Posterior cingulate gyrus (tissue), 11 donors: ENCODE measurements around the gene CEACAM8.
"Not testable (repeated sequence)": the region's sequence is repeated elsewhere in the genome, so short reads cannot be mapped to it uniquely, and the experiment has no call there.

Source experiments
- DNase-seq, 10 donors: peaks; one replicate each; pipeline versions ENCODE4 v3.0.0 to v3.0.0-alpha.2; 2020 to 2021; ENCODE audit warnings: mixed read lengths in 3 of 10
- intact Hi-C: fragments of 100-400 bp; cut with DNase I; formaldehyde crosslinking; loops from one replicate; pipeline ENCODE4 v1.15.1; 2023

CEACAM8 gene

GRCh38 chr19:42577016-42577415 lies 17.7 kb downstream of the CEACAM8 start:
- no peak for DNase-seq
- intact Hi-C loops, result no loop called here

- intact Hi-C loops, result no loop called here
- no peak for DNase-seq
Observed at GRCh38 chr19:42576241-42576640, 18.5 kb downstream of the CEACAM8 start.

GRCh38 chr19:42573642-42574041 lies 21.1 kb downstream of the CEACAM8 start:
- DNase-seq, result no peak
- intact Hi-C loops, result no loop called here

GRCh38 chr19:42571116-42571515 lies 23.6 kb downstream of the CEACAM8 start:
- DNase-seq, result no peak
- intact Hi-C loops, result no loop called here

- intact Hi-C loops, result no loop called here
- no peak for DNase-seq
Observed at GRCh38 chr19:42569193-42569592, 25.5 kb downstream of the CEACAM8 start.

GRCh38 chr19:42568006-42568405 lies 26.7 kb downstream of the CEACAM8 start:
- intact Hi-C loops, result no loop called here
- no peak for DNase-seq

- intact Hi-C loops, result no loop called here
Observed at GRCh38 chr19:42567567-42567966, 27.2 kb downstream of the CEACAM8 start.

GRCh38 chr19:42563352-42564210 lies 31.1 kb downstream of the CEACAM8 start:
- peak in 5 of 10 donors; percentile 27 to 48 (median 40) for DNase-seq
- intact Hi-C loops, result loop anchor here (2.0 kb wide), 1 partner anchor 33 kb away; no protein-coding TSS in a partner anchor

More at GRCh38 chr19:42567567-42567966, 27.2 kb downstream of the CEACAM8 start:
- DNase-seq, result no peak

- DNase-seq, result no peak
- intact Hi-C loops, result no loop called here
Observed at GRCh38 chr19:42561512-42561911, 33.2 kb downstream of the CEACAM8 start.

- no peak for DNase-seq
- intact Hi-C loops, result no loop called here
Observed at GRCh38 chr19:42560731-42561130, 34.0 kb downstream of the CEACAM8 start.

GRCh38 chr19:42558450-42559150 lies 36.1 kb downstream of the CEACAM8 start:
- DNase-seq, result no peak
- intact Hi-C loops, result no loop called here

GRCh38 chr19:42557386-42557871 lies 37.3 kb downstream of the CEACAM8 start:
- intact Hi-C loops, DNase-seq: not testable (repeated sequence)

- intact Hi-C loops, result no loop called here
- DNase-seq, result no peak
Observed at GRCh38 chr19:42555801-42556200, 38.9 kb downstream of the CEACAM8 start.

- intact Hi-C loops, result no loop called here
- DNase-seq, result no peak
Observed at GRCh38 chr19:42555317-42555716, 39.4 kb downstream of the CEACAM8 start.

GRCh38 chr19:42554046-42554575 lies 40.6 kb downstream of the CEACAM8 start:
- intact Hi-C loops, result no loop called here
- DNase-seq, result no peak

- DNase-seq, result no peak
- intact Hi-C loops, result no loop called here
Observed at GRCh38 chr19:42553292-42554045, 41.3 kb downstream of the CEACAM8 start.

- DNase-seq, result no peak
- intact Hi-C loops, result no loop called here
Observed at GRCh38 chr19:42552086-42553065, 42.3 kb downstream of the CEACAM8 start.

- intact Hi-C loops, DNase-seq: not testable (repeated sequence)
Observed at GRCh38 chr19:42550521-42550920, 44.2 kb downstream of the CEACAM8 start.

- intact Hi-C loops, result not testable (repeated sequence)
Observed at GRCh38 chr19:42549067-42549466, 45.7 kb downstream of the CEACAM8 start.

More at GRCh38 chr19:42549067-42549466, 45.7 kb downstream of the CEACAM8 start:
- not testable (repeated sequence) for DNase-seq
